ENCODE measurements around the gene DNHD1. TPM values are rescaled to one million over a fixed set of nuclear protein-coding genes. Genes with fewer than 3 reads are reported as not detected.

Gene DNHD1
- total RNA-seq, 3 donors from 2014 or later (not counting 1 experiment from before 2014, with no cell fraction given) = 29.6 to 38.3 (median 31.4) TPM

GRCh38 chr11:6475936-6476335 is 21.1 kb upstream of the DNHD1 start:
- no peaks in the 10 kb centered on the region for H3K9me3 Mint-ChIP-seq
- H3K4me1 Mint-ChIP-seq = peaks cover 26 to 40% of the 10 kb centered on the region in 2 donors
- no peaks in the 10 kb centered on the region for H3K27me3 Mint-ChIP-seq (ENCODE audit: low read depth in 2 of 2)
- no peak overlapping the region for H3K27ac ChIP-seq (ENCODE audit: low read length)
- TF ChIP-seq CTCF (IDR thresholded peaks at IDR 0.05) = no peak
- H3K9me3 ChIP-seq (ENCODE audit: control insufficient read depth, insufficient read depth, low read length) = no peaks in the 10 kb centered on the region
- H3K4me3 Mint-ChIP-seq = peak overlapping the region; percentile 63
- WGBS (ENCODE audit: insufficient coverage) = 92% methylated on average over 5 of the region's 5 CpGs
- H3K27me3 ChIP-seq (ENCODE audit: control insufficient read depth, insufficient read depth, low read length) = no peaks in the 10 kb centered on the region
- peak overlapping the region; percentile 68 to 89 for H3K27ac Mint-ChIP-seq
- no peaks in the 10 kb centered on the region for H3K36me3 Mint-ChIP-seq
- DNase-seq = peak in 1 of 2 donors; percentile 24
- intact Hi-C loops (cut with micrococcal nuclease) = no loop called here
- H3K4me1 ChIP-seq (ENCODE audit: control insufficient read depth, insufficient read depth, low read length) = peaks cover 26% of the 10 kb centered on the region
- no peak for ATAC-seq
- H3K4me3 ChIP-seq (ENCODE audit: low read length) = no peak overlapping the region
- H3K36me3 ChIP-seq (ENCODE audit: control insufficient read depth, insufficient read depth, low read length) = peaks cover 12% of the 10 kb centered on the region

- Mint-ChIP-seq H3K4me3 (no peak overlapping the region), H3K36me3 (no peaks in the 10 kb centered on the region), H3K4me1 (peaks cover 31 to 42% of the 10 kb centered on the region in 2 donors), H3K9me3 (no peaks in the 10 kb centered on the region), H3K27ac (peak overlapping the region; percentile 10 to 68), H3K27me3 (ENCODE audit: low read depth in 2 of 2) (no peaks in the 10 kb centered on the region)
- intact Hi-C loops (cut with micrococcal nuclease) = no loop called here
- H3K4me3 ChIP-seq (ENCODE audit: low read length) = no peak overlapping the region
- H3K27me3 ChIP-seq (ENCODE audit: control insufficient read depth, insufficient read depth, low read length) = no peaks in the 10 kb centered on the region
- H3K4me1 ChIP-seq (ENCODE audit: control insufficient read depth, insufficient read depth, low read length) = peaks cover 27% of the 10 kb centered on the region
- DNase-seq = no peak
- 86% methylated on average over 4 of the region's 4 CpGs for WGBS (ENCODE audit: insufficient coverage)
- TF ChIP-seq CTCF (IDR thresholded peaks at IDR 0.05) = no peak
- no peak overlapping the region for H3K27ac ChIP-seq (ENCODE audit: low read length)
- peaks cover 12% of the 10 kb centered on the region for H3K36me3 ChIP-seq (ENCODE audit: control insufficient read depth, insufficient read depth, low read length)
- H3K9me3 ChIP-seq (ENCODE audit: control insufficient read depth, insufficient read depth, low read length) = no peaks in the 10 kb centered on the region
- ATAC-seq = no peak
Measured at GRCh38 chr11:6476571-6476970, 20.5 kb upstream of the DNHD1 start.

- H3K4me3 Mint-ChIP-seq = peak overlapping the region; percentile 91
- H3K36me3 ChIP-seq (ENCODE audit: control insufficient read depth, insufficient read depth, low read length) = peaks cover 37% of the 10 kb centered on the region
Measured at GRCh38 chr11:6480299-6480914, 16.7 kb upstream of the DNHD1 start.

More at GRCh38 chr11:6480299-6480914, 16.7 kb upstream of the DNHD1 start:
- WGBS (ENCODE audit: insufficient coverage) = 90% methylated on average over 8 of the region's 9 CpGs
- intact Hi-C loops (cut with micrococcal nuclease) = loop anchor here (2.0 to 5.0 kb wide), 4 partner anchors 126 to 793 kb away; partner anchors contain the start of genes MRPL17, TRIM22 and TRIM5
- peak overlapping the region; percentile 95 to 99 for H3K27ac Mint-ChIP-seq
- H3K27me3 ChIP-seq (ENCODE audit: control insufficient read depth, insufficient read depth, low read length) = no peaks in the 10 kb centered on the region
- DNase-seq (no peak), ATAC-seq (no peak)
- peak overlapping the region; percentile 74 for H3K4me3 ChIP-seq (ENCODE audit: low read length)
- no peak for TF ChIP-seq CTCF (IDR thresholded peaks at IDR 0.05)
- no peaks in the 10 kb centered on the region for H3K27me3 Mint-ChIP-seq (ENCODE audit: low read depth in 2 of 2)
- no peaks in the 10 kb centered on the region for H3K36me3 Mint-ChIP-seq
- peak overlapping the region; percentile 95 for H3K27ac ChIP-seq (ENCODE audit: low read length)
- peaks cover 32 to 37% of the 10 kb centered on the region in 2 donors for H3K4me1 Mint-ChIP-seq
- H3K4me1 ChIP-seq (ENCODE audit: control insufficient read depth, insufficient read depth, low read length) = peaks cover 22% of the 10 kb centered on the region
- no peaks in the 10 kb centered on the region for H3K9me3 Mint-ChIP-seq
- no peaks in the 10 kb centered on the region for H3K9me3 ChIP-seq (ENCODE audit: control insufficient read depth, insufficient read depth, low read length)
